HG03280 (cell line): ENCODE results near the gene ETV4.

Experiments used
- ATAC-seq: cut with Tn5 transposase; IDR thresholded peaks from one replicate; pipeline ENCODE4 v1.9.1; 2021; ENCODE audit warnings: mild to moderate bottlenecking, moderate library complexity; ENCODE audit not compliant: unreplicated experiment

Gene ETV4

DNA sequence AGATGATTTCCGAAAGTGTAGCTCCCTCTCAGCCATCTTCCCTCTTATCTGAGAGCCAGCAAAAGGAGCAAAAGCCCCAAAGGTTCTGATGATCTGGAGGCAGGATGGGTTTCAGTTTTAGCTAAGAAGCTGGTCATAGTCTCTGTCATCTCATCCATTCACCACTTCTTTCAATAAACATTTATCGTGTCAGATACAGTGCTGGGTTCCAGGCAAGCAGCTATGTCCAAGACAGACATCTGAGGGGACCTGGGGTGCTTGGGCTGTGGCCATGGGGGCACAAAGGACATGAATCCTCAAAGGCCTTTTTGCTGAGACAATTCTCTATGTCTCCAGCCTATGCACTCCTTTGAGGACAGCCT is 1.0 kb upstream of the ETV4 start:
- ATAC-seq = no peak

- ATAC-seq = no peak
These were observed 832 bp downstream of the ETV4 start for GRCh38 chr17:43545383-43545632.

DNA sequence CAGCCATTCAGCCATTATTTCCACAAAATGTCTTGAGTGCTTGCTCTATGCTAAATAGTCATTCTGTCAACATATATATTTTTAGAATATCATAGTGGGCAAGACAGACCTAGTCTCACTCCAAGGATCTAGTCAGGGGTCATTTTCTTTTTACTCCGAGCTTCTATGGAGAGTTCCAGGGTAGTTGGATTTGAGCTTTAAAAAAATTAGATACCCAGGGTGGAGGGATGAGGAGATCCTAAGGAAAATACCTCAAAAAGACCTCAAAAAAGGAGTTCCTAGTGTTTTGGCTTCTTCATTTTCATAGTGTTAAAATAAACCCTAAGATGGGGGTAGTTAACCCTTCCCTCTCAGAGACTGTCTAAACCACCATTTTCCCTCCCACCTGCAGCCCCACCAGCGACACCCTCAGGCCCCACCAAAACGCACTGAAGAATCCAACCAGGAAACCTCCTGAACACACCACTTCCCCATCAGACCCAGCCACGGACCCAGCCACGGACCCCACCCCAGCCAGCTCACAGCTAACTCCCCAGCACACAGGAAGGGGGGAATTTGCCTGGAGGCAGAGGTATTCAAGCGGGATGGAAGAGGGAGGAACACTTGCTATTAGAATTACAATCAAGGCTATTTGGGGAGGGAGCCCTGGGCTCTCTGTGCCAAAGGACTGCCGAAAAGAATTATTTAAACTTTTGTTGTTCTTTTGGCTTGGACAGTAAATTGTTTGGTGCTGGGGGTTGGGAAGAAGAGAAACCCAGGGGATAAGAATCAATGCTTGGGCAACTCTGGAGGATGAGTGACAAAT is 2.2 kb downstream of the ETV4 start:
- ATAC-seq = no peak

DNA sequence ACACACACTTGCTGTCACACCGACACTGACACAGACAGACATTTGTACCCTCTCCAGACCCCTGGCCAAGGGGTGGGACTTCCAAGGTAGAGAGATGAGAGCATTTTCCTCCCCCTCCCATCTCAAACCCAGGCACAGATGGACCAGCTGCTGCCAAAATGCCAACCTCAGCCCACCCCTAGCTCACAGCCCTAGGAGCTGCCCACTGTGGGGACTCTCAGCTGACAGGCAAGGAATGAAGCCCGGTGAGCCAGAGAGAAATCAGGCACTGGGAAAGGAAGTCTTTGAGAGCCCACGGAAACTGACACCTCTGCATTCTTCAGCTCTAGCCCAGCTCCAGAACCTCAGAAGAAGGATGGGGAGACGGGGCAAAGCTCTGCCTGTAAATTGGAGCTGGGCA is 2.8 kb downstream of the ETV4 start:
- no peak for ATAC-seq

- no peak for ATAC-seq
These were observed 3.3 kb downstream of the ETV4 start for GRCh38 chr17:43542859-43543258.

GRCh38 chr17:43540821-43541674 is 5.1 kb downstream of the ETV4 start:
- ATAC-seq = no peak

DNA sequence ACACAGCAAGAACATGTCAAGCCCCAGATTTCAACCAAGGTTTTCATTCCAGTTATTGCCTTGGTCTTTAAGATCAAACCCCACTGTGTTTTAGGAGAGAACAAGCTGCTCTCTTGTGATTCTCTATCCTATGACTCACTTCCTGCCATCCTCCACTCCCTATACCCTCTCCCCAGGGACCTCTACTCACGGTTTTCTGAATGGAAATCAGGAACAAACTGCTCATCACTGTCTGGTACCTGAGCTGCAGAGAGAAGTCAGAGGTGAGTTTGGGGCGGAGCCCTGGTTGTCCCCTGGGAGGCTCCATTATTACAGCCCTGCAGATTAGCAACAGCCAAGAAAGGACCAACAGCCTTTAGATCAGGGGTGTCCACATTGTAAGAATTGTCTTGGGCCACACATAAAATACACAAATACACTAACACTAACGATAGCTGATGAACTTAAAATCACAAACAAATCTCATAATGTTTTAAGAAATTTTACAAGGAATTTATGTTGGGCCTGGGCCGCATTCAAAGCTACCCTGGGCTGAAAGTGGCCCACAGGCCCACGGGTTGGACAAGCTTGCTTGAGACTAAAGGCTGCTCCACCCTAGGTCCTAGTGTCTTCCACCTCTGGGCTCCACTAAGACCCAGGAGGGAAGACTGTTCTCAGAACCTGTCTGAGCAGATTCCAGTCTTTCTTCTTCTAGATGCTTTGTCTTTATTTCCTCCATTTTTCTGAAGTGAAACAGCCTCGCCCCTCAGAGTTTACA is 9.7 kb downstream of the ETV4 start:
- no peak for ATAC-seq

- no peak for ATAC-seq
These were observed 11.2 kb downstream of the ETV4 start for GRCh38 chr17:43534909-43535308.

DNA sequence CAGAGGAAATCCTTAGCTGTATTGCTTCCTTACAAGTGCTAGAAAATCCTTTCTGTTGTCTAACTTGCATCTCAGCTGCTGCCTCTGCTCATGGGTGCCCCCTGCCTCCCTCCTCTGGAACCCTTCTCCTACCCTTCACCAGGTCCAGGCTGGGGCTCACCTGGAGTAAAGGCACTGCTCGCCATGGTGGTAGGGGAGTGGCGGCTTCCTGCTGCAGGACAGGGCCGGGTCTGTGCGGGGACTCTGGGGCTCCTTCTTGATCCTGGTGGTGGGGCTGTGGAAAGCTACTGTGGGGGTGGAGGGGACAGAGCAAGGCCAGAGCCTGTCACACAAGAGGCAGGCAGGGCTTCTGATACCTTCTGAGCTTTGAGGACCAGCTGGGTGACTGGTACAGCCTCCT is 12.4 kb downstream of the ETV4 start:
- no peak for ATAC-seq

GRCh38 chr17:43532581-43532980 is 13.6 kb downstream of the ETV4 start:
- no peak for ATAC-seq

DNA sequence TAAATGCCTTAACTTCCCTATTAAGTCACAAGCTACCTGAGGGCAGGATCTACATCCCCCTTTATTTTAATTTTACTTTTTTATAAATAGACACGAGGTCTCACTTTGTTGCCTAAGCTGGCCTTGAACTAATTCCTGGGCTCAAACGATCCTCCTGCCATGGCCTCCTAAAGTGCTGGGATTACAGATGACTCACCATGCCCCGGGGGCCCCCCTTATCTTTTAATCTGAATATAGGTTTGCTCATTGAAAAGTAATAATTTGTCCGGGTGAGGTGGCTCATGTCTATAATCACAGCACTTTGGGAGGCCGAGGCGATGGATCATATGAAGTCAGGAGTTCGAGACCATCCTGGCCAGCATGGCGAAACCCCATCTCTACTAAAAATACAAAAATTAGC is 14.2 kb downstream of the ETV4 start:
- ATAC-seq = no peak

DNA sequence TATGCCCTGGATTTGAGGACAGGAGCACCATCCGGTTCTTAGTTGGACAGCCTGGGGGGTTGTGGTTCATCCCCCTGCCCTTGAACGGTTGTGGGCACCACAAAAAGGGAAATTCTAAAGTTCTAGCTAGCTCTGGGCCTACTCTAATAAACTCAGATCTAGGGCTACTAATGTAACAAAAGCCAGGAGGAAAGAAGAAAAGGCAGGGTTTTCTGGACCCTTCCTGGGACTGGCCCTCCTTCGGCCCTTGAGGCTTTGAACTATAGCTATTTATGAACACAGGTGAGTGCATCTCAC is 15.1 kb downstream of the ETV4 start:
- ATAC-seq = no peak

DNA sequence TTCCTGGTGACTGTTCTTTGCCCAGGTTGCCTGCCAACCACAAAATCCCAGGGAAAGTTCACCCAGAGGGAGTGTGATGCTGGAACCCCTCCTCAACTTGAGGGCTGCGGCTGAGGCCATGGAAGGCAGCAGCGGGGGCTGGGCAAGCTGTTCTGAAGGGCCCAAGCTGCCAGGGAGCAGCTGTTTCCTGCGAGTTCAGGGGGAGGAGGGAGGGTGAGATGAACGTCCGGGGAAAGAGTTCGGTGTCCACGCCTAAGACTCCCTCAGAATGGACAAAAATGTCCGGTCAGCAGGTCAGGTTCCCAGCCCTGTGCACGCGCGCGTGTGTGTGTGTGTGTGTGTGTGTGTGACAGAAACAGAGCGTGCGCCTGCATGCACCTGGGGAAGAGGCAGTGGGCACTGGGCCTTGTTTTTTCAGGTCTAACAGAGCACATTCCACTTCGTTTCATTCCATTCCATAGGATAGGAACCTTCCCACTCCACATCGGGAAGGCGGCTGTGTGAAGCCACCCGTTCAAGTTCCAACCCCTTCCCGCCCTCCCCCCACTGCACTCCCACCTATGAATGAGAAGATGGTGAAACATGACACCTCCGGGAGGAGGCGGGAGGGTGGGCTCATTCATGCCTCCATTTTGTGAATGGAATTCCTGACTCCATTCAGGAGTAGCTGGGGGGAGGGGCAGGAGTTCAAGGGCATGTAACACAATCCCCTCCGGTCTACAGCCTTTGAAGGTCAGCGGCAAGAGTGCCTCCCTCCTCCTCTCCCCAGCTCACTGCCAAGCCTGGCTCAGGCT is 15.7 kb downstream of the ETV4 start:
- no peak for ATAC-seq

GRCh38 chr17:43529947-43530287 is 16.2 kb downstream of the ETV4 start:
- ATAC-seq = no peak

GRCh38 chr17:43528988-43529814 is 16.9 kb downstream of the ETV4 start:
- ATAC-seq = no peak

DNA sequence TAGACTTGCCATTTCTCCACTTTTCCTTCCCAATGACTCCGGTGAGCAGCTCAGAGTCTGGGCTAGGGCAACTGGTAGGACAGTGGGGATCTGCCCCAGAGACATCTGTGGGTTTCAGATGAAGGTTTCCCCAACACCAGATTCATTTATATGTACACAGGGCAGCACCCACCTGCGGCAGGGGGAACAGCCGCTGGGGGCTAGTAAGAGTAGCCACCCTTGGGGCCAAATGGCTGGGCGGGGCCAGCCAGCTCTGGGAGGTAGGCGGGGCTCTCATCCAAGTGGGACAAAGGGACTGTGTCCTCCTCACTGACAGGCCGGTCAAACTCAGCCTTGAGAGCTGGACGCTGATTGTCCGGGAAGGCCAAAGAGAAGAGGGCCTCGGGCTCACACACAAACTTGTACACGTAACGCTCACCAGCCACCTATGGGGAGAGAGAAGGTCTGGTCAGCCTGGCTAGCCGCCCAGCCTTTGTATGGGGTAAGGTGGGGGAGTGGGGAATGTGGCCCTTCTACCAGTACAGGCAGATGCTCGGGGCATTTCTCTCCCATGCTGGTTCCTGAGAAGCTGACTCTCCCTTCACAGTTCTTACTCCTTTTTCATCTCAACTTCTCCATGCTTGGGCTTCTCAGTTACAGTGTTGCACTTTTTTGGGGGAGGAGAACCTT is 17.7 kb downstream of the ETV4 start:
- no peak for ATAC-seq

GRCh38 chr17:43526886-43527648 is 19.1 kb downstream of the ETV4 start:
- ATAC-seq = no peak

- no peak for ATAC-seq
These were observed 21.1 kb downstream of the ETV4 start for GRCh38 chr17:43524945-43525575.

GRCh38 chr17:43521389-43521788 is 24.8 kb downstream of the ETV4 start:
- ATAC-seq = no peak
